HG03442 (cell line): ENCODE data around the gene CAMK1D.

Experiments used
- ATAC-seq: cut with Tn5 transposase; IDR thresholded peaks from one replicate; pipeline ENCODE4 v1.9.1; 2021; ENCODE audit warnings: mild to moderate bottlenecking, moderate library complexity; ENCODE audit not compliant: unreplicated experiment

Gene CAMK1D

GRCh38 chr10:12868229-12868628, 518.9 kb downstream of the CAMK1D start:
- no peak for ATAC-seq

- ATAC-seq: no peak
These were observed 520.1 kb downstream of the CAMK1D start for GRCh38 chr10:12869427-12869826.

- ATAC-seq: no peak
These were observed 523.2 kb downstream of the CAMK1D start for GRCh38 chr10:12872577-12872976.

GRCh38 chr10:12873172-12873571, 523.8 kb downstream of the CAMK1D start:
- no peak for ATAC-seq

GRCh38 chr10:12874501-12874900, 525.2 kb downstream of the CAMK1D start:
- no peak for ATAC-seq

GRCh38 chr10:12875100-12875499, 525.8 kb downstream of the CAMK1D start:
- ATAC-seq: no peak

- no peak for ATAC-seq
These were observed 526.9 kb downstream of the CAMK1D start for GRCh38 chr10:12876266-12876665.

- ATAC-seq: no peak
These were observed 527.8 kb downstream of the CAMK1D start for GRCh38 chr10:12877150-12877549.

GRCh38 chr10:12880423-12880822, 531.1 kb downstream of the CAMK1D start:
- no peak for ATAC-seq

GRCh38 chr10:12884851-12885250, 535.5 kb downstream of the CAMK1D start:
- no peak for ATAC-seq
